ENCODE measurements around the gene ATF7IP2.

ATF7IP2 gene

GRCh38 chr16:10517868-10518267 lies 132.0 kb downstream of the ATF7IP2 start:
- DNase-seq = peak; percentile 13

- no peak for DNase-seq
These were observed 132.7 kb downstream of the ATF7IP2 start for GRCh38 chr16:10518479-10519041.

GRCh38 chr16:10519297-10519696 lies 133.4 kb downstream of the ATF7IP2 start:
- DNase-seq = no peak

GRCh38 chr16:10519929-10520868 lies 134.3 kb downstream of the ATF7IP2 start:
- DNase-seq = peak; percentile 77

GRCh38 chr16:10520869-10521578 lies 135.2 kb downstream of the ATF7IP2 start:
- DNase-seq = no peak

- peak; percentile 68 for DNase-seq
These were observed 135.9 kb downstream of the ATF7IP2 start for GRCh38 chr16:10521681-10522274.

- DNase-seq = no peak
These were observed 137.1 kb downstream of the ATF7IP2 start for GRCh38 chr16:10522966-10523365.

- no peak for DNase-seq
These were observed 139.5 kb downstream of the ATF7IP2 start for GRCh38 chr16:10525214-10525825.

GRCh38 chr16:10526962-10527361 lies 141.1 kb downstream of the ATF7IP2 start:
- DNase-seq = no peak

- DNase-seq = no peak
These were observed 142.8 kb downstream of the ATF7IP2 start for GRCh38 chr16:10528635-10529034.

- no peak for DNase-seq
These were observed 144.2 kb downstream of the ATF7IP2 start for GRCh38 chr16:10529895-10530669.

GRCh38 chr16:10530685-10531084 lies 144.8 kb downstream of the ATF7IP2 start:
- DNase-seq = no peak

- no peak for DNase-seq
These were observed 145.7 kb downstream of the ATF7IP2 start for GRCh38 chr16:10531582-10531981.

Measured in DMS53 (cell line).